IMR-90 (cell line): ENCODE data around the gene NADK. TPM values are rescaled to one million over a fixed set of nuclear protein-coding genes. Genes with fewer than 3 reads are reported as not detected.

Experiments used
- ATAC-seq: fragments of 200-7000 bp; cut with Tn5 transposase; 2 replicates; pipeline ENCODE4 v1.9.1; 2020; ENCODE audit warnings: low read depth, mild to moderate bottlenecking, moderate library complexity
- BruUV-seq: library from RNA; stranded (reverse); fragments of 400-500 nt; replicated peaks from 2 replicates; lab custom pipeline; 2021; lab: Mats Ljungman, UMichigan
- CTCF ChIA-PET: fragments of 300-600 bp; formaldehyde crosslinking; extraction: SDS; loops from one replicate; lab custom pipeline; 2021; ENCODE audit warnings: antibody characterized with exemption; lab: Yijun Ruan, JAX
- POLR2A ChIA-PET: fragments of 300-600 bp; sonication (Branson Sonifier 250); formaldehyde crosslinking; loops from one replicate; lab custom pipeline; 2022; ENCODE audit warnings: antibody characterized with exemption; ENCODE audit not compliant: unreplicated experiment; lab: Charles Lee
- DNase-seq: peaks from one replicate; pipeline ENCODE4 v3.0.0; 2013
- H2AFZ ChIP-seq: replicated peaks from 2 replicates; pipeline ENCODE3; 2013; ENCODE audit warnings: low read length, mild to moderate bottlenecking; ENCODE audit not compliant: poor library complexity
- H2AK5ac ChIP-seq: 2 replicates; pipeline ENCODE4 v1.6.1; 2013; ENCODE audit warnings: low read depth, low read length, inconsistent platforms
- H2AK9ac ChIP-seq: replicated peaks from 2 replicates; pipeline ENCODE3; 2013; ENCODE audit warnings: mild to moderate bottlenecking, low read depth, low read length, moderate library complexity; ENCODE audit not compliant: poor library complexity
- H2BK120ac ChIP-seq: 2 replicates; pipeline ENCODE4 v1.6.1; 2013; ENCODE audit warnings: low read depth, low read length, inconsistent platforms
- H2BK15ac ChIP-seq: 3 replicates; pipeline ENCODE4 v1.6.1; 2013; ENCODE audit warnings: low read depth, low read length, inconsistent platforms
- H2BK20ac ChIP-seq: 2 replicates; pipeline ENCODE4 v1.6.1; 2013; ENCODE audit warnings: low read depth, mild to moderate bottlenecking, inconsistent platforms, low read length, moderate library complexity
- H2BK5ac ChIP-seq: 2 replicates; pipeline ENCODE4 v1.6.1; 2013; ENCODE audit warnings: mild to moderate bottlenecking, low read depth, low read length, inconsistent platforms; ENCODE audit not compliant: poor library complexity, severe bottlenecking
- H3K14ac ChIP-seq: replicated peaks from 2 replicates; pipeline ENCODE4 v1.6.1; 2013; ENCODE audit warnings: low read depth, low read length, inconsistent platforms
- H3K18ac ChIP-seq: 2 replicates; pipeline ENCODE4 v1.6.1; 2013; ENCODE audit warnings: low read depth, low read length, control low read depth
- H3K23ac ChIP-seq: 2 replicates; pipeline ENCODE4 v1.6.1; 2013; ENCODE audit warnings: low read depth, low read length, inconsistent platforms
- H3K27ac ChIP-seq: 2 replicates; pipeline ENCODE4 v1.5.1; 2013; ENCODE audit warnings: mild to moderate bottlenecking, control low read depth, low read length; ENCODE audit not compliant: insufficient read depth
- H3K27me3 ChIP-seq: 2 replicates; pipeline ENCODE4 v1.6.1; 2013; ENCODE audit warnings: low read length; ENCODE audit not compliant: control insufficient read depth, insufficient read depth
- H3K36me3 ChIP-seq: 2 replicates; pipeline ENCODE4 v1.6.1; 2013; ENCODE audit warnings: low read length, mixed read lengths; ENCODE audit not compliant: control insufficient read depth, insufficient read depth
- H3K4ac ChIP-seq: 2 replicates; pipeline ENCODE4 v1.6.1; 2013; ENCODE audit warnings: low read depth, low read length, inconsistent platforms
- H3K4me1 ChIP-seq: 2 replicates; pipeline ENCODE4 v1.6.1; 2013; ENCODE audit warnings: low read length, mixed read lengths; ENCODE audit not compliant: control insufficient read depth, insufficient read depth
- H3K4me2 ChIP-seq: 2 replicates; pipeline ENCODE4 v1.6.1; 2013; ENCODE audit warnings: low read depth, mild to moderate bottlenecking, control low read depth, low read length, moderate library complexity
- H3K4me3 ChIP-seq: 2 replicates; pipeline ENCODE4 v1.5.1; 2013; ENCODE audit warnings: low read depth, mild to moderate bottlenecking, control low read depth, low read length, moderate library complexity; ENCODE audit not compliant: insufficient read depth
- H3K56ac ChIP-seq: 2 replicates; pipeline ENCODE4 v1.6.1; 2013; ENCODE audit warnings: low read length, inconsistent platforms; ENCODE audit not compliant: insufficient read depth; ENCODE audit errors: extremely low read depth
- H3K79me1 ChIP-seq, 2 experiments: 2 replicates each; pipeline ENCODE4 v1.6.1; 2013; ENCODE audit warnings: low read length in 2 of 2, inconsistent platforms in 1 of 2, low read depth in 1 of 2
- H3K9ac ChIP-seq: 2 replicates; pipeline ENCODE4 v1.6.1; 2013; ENCODE audit warnings: low read depth, low read length, control low read depth
- H3K9me1 ChIP-seq: 2 replicates; pipeline ENCODE4 v1.6.1; 2013; ENCODE audit warnings: low read length, inconsistent platforms; ENCODE audit not compliant: insufficient read depth
- H3K9me3 ChIP-seq: 2 replicates; pipeline ENCODE4 v1.6.1; 2013; ENCODE audit warnings: low read length; ENCODE audit not compliant: control insufficient read depth, insufficient read depth
- H4K20me1 ChIP-seq: 2 replicates; pipeline ENCODE4 v1.6.1; 2013; ENCODE audit warnings: low read length, inconsistent platforms; ENCODE audit not compliant: insufficient read depth
- H4K5ac ChIP-seq: 2 replicates; pipeline ENCODE4 v1.6.1; 2013; ENCODE audit warnings: mild to moderate bottlenecking, low read depth, low read length, control low read depth
- H4K8ac ChIP-seq, 2 experiments: 2 replicates each; pipeline ENCODE4 v1.6.1; 2013; ENCODE audit warnings: low read depth in 2 of 2, low read length in 2 of 2, control low read depth in 1 of 2, inconsistent platforms in 1 of 2
- H4K91ac ChIP-seq: 2 replicates; pipeline ENCODE4 v1.6.1; 2013; ENCODE audit warnings: low read depth, low read length, inconsistent platforms; ENCODE audit not compliant: insufficient read depth
- BHLHE40 ChIP-seq: fragments of 150-350 bp; IDR thresholded peaks from 2 replicates; pipeline ENCODE4 v1.6.1; 2016; ENCODE audit warnings: mild to moderate bottlenecking, low read depth, low read length
- CEBPB ChIP-seq: IDR thresholded peaks from 2 replicates; pipeline ENCODE4 v1.6.1; 2012; ENCODE audit warnings: low read depth, low read length, improper control_type of control experiment
- CHD1 ChIP-seq: IDR thresholded peaks from 2 replicates; pipeline ENCODE4 v1.6.1; 2012; ENCODE audit warnings: low read depth, low read length, improper control_type of control experiment
- ELK1 ChIP-seq: fragments of 150-350 bp; IDR thresholded peaks from 2 replicates; pipeline ENCODE4 v1.6.1; 2016; ENCODE audit warnings: low read depth, mild to moderate bottlenecking, low read length, moderate library complexity, borderline replicate concordance
- FOS ChIP-seq: fragments of 150-350 bp; IDR thresholded peaks from 2 replicates; pipeline ENCODE4 v1.6.1; 2016; ENCODE audit warnings: low read depth, low read length
- MAFK ChIP-seq: IDR thresholded peaks from 2 replicates; pipeline ENCODE4 v1.6.1; 2012; ENCODE audit warnings: low read depth, low read length, improper control_type of control experiment
- MAZ ChIP-seq: IDR thresholded peaks from 2 replicates; pipeline ENCODE4 v1.6.1; 2012; ENCODE audit warnings: low read depth, mild to moderate bottlenecking, low read length, improper control_type of control experiment, moderate library complexity, borderline replicate concordance
- MXI1 ChIP-seq: IDR thresholded peaks from 2 replicates; pipeline ENCODE4 v1.6.1; 2012; ENCODE audit warnings: low read depth, mild to moderate bottlenecking, low read length, moderate library complexity, borderline replicate concordance
- NFE2L2 ChIP-seq: fragments of 150-350 bp; IDR thresholded peaks from 2 replicates; pipeline ENCODE4 v1.6.1; 2016; ENCODE audit warnings: low read depth, mild to moderate bottlenecking, low read length
- POLR2A ChIP-seq: IDR thresholded peaks from 2 replicates; pipeline ENCODE4 v1.6.1; 2012; ENCODE audit warnings: mild to moderate bottlenecking, low read depth, low read length
- RAD21 ChIP-seq: IDR thresholded peaks from 2 replicates; pipeline ENCODE4 v1.6.1; 2012; ENCODE audit warnings: low read length, improper control_type of control experiment
- RCOR1 ChIP-seq: IDR thresholded peaks from 2 replicates; pipeline ENCODE4 v1.6.1; 2012; ENCODE audit warnings: mild to moderate bottlenecking, low read length, improper control_type of control experiment; ENCODE audit not compliant: insufficient replicate concordance
- RFX5 ChIP-seq: IDR thresholded peaks from 2 replicates; pipeline ENCODE4 v1.8.0; 2012; ENCODE audit warnings: low read depth, mild to moderate bottlenecking, low read length, moderate library complexity
- SMC3 ChIP-seq: fragments of 150-350 bp; IDR thresholded peaks from 2 replicates; pipeline ENCODE4 v1.6.1; 2016; ENCODE audit warnings: low read depth, mild to moderate bottlenecking, antibody characterized with exemption, low read length, moderate library complexity
- WGBS, 2 experiments: methylation state at CpG; one replicate each; pipeline versions ENCODE4 v1.1.5 to v1.1.7; 2013; ENCODE audit warnings: missing lambda C conversion rate in 2 of 2; ENCODE audit not compliant: insufficient read length in 1 of 2; ENCODE audit errors: extremely low coverage in 2 of 2; 5-methylcytosine and 5-hydroxymethylcytosine counted together
- dilution Hi-C: fragments of 300-500 bp; cut with HindIII; formaldehyde crosslinking; loops from one replicate; pipeline ENCODE4 v1.14.3; 2018; ENCODE audit warnings: low sequenced_read_pairs; ENCODE audit not compliant: unreplicated experiment
- in situ Hi-C: fragments of 300-500 bp; cut with MboI; formaldehyde crosslinking; loops from 3 replicates; pipeline ENCODE4 v1.14.3; 2019; ENCODE audit warnings: low sequenced_read_pairs, inconsistent platforms, mixed read lengths
- intact Hi-C: fragments of 100-400 bp; cut with micrococcal nuclease; formaldehyde crosslinking; loops from 2 replicates; pipeline ENCODE4 v1.10.0; 2022
- polyA plus RNA-seq, 3 experiments: library from polyadenylated mRNA; depleted of rRNA; stranded (reverse); fragments of >200 nt; gene quantifications; 2 replicates each; pipeline ENCODE4 v1.2.3, GENCODE V29; 2012; ENCODE audit warnings: low replicate concordance in 1 of 3
- total RNA-seq: library from RNA; depleted of rRNA; stranded (reverse); fragments of >200 nt; gene quantifications from 2 replicates; pipeline ENCODE4 v1.2.3, GENCODE V29; 2012
- TF ChIP-seq, protein P1 (sequence below): conservative IDR thresholded peaks from 2 replicates; pipeline ENCODE4 v1.5.1; 2012; ENCODE audit warnings: mild to moderate bottlenecking, low read depth, low read length, improper control_type of control experiment
- TF ChIP-seq, protein P2 (sequence below): fragments of 150-350 bp; IDR thresholded peaks from 2 replicates; pipeline ENCODE4 v1.6.1; 2017; ENCODE audit warnings: mild to moderate bottlenecking, antibody characterized with exemption, low read length, low read depth

The NADK gene
- total and polyA plus RNA-seq, 2 of the 4 experiments (the other 2 are of a cell fraction): 12.5 to 56.1 TPM

- dilution Hi-C loops (no loop called here), intact Hi-C loops (no loop called here), in situ Hi-C loops (no loop called here)
- H3K56ac ChIP-seq: peak overlapping the region; percentile 11; the same call in 1 of the 2 replicates
- no TSS peak for BruUV-seq
- ATAC-seq: peak; percentile 27; the same call in 1 of the 2 replicates
- CTCF ChIA-PET: no interaction called here
- H2BK120ac ChIP-seq: no peak overlapping the region
- no peak overlapping the region for H3K27ac ChIP-seq
- no peak overlapping the region for H2BK5ac ChIP-seq
- POLR2A ChIA-PET: no interaction called here
- H3K14ac ChIP-seq: no peak overlapping the region; the same call in 1 of the 2 replicates
- peak overlapping the region; percentile 55 for H2AK9ac ChIP-seq
- H2BK15ac ChIP-seq: no peak overlapping the region
- no peaks in the 10 kb centered on the region for H3K9me3 ChIP-seq
- H3K4me3 ChIP-seq: no peak overlapping the region
- H3K4ac ChIP-seq: no peak overlapping the region
- no peaks in the 10 kb centered on the region for H3K27me3 ChIP-seq
- no peaks in the 10 kb centered on the region for H3K4me1 ChIP-seq
- no peak overlapping the region for H3K18ac ChIP-seq
- H3K79me1 ChIP-seq: peaks cover 32 to 56% of the 10 kb centered on the region in 2 experiments
- peaks cover 55% of the 10 kb centered on the region for H3K36me3 ChIP-seq
- DNase-seq: peak; percentile 37
- TF ChIP-seq POLR2A (no peak), BHLHE40 (no peak), RAD21 (no peak), RFX5 (no peak), MAFK (no peak), SMC3 (no peak), MAZ (no peak), RCOR1 (no peak), FOS (no peak), ELK1 (no peak), NFE2L2 (no peak), CHD1 (no peak), CEBPB (no peak), MXI1 (no peak)
- TF ChIP-seq, protein P1, sequence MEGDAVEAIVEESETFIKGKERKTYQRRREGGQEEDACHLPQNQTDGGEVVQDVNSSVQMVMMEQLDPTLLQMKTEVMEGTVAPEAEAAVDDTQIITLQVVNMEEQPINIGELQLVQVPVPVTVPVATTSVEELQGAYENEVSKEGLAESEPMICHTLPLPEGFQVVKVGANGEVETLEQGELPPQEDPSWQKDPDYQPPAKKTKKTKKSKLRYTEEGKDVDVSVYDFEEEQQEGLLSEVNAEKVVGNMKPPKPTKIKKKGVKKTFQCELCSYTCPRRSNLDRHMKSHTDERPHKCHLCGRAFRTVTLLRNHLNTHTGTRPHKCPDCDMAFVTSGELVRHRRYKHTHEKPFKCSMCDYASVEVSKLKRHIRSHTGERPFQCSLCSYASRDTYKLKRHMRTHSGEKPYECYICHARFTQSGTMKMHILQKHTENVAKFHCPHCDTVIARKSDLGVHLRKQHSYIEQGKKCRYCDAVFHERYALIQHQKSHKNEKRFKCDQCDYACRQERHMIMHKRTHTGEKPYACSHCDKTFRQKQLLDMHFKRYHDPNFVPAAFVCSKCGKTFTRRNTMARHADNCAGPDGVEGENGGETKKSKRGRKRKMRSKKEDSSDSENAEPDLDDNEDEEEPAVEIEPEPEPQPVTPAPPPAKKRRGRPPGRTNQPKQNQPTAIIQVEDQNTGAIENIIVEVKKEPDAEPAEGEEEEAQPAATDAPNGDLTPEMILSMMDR: no peak
- TF ChIP-seq, protein P2, sequence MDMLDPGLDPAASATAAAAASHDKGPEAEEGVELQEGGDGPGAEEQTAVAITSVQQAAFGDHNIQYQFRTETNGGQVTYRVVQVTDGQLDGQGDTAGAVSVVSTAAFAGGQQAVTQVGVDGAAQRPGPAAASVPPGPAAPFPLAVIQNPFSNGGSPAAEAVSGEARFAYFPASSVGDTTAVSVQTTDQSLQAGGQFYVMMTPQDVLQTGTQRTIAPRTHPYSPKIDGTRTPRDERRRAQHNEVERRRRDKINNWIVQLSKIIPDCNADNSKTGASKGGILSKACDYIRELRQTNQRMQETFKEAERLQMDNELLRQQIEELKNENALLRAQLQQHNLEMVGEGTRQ: no peak
- H4K91ac ChIP-seq: no peak overlapping the region
- peaks cover 47% of the 10 kb centered on the region for H4K20me1 ChIP-seq
- H4K8ac ChIP-seq: no peak overlapping the region
- no peak overlapping the region for H4K5ac ChIP-seq
- no peak overlapping the region for H3K23ac ChIP-seq
- peaks cover 10% of the 10 kb centered on the region for H3K9me1 ChIP-seq
- no peak overlapping the region for H3K4me2 ChIP-seq
- H2BK20ac ChIP-seq: no peak overlapping the region
- 100% methylated on average over 1 of the region's 2 CpGs; no CpG with 5 or more reads in 1 of the 2 experiments for WGBS, 2 experiments
- H3K9ac ChIP-seq: no peak overlapping the region
- peak overlapping the region; percentile 11 for H2AFZ ChIP-seq
- H2AK5ac ChIP-seq: peak overlapping the region; percentile 13
These were observed 28.6 kb upstream of the NADK start for GRCh38 chr1:1806890-1807289.
